Stimulated activated CD4-positive, alpha-beta T cell treated with anti-CD3 and anti-CD28 coated beads, Interleukin-1b, Interleukin-23, amount 100 ng/mL, for 24 hours (primary cell): ENCODE results near the gene RAP1GAP2.
A peak's percentile ranks its signal among the peaks of the same experiment; 100 is the strongest.
"Not testable (repeated sequence)": the region's sequence is repeated elsewhere in the genome, so short reads cannot be mapped to it uniquely, and the experiment has no call there.

Experiments used
- DNase-seq, 4 experiments: peaks; one replicate each; pipeline ENCODE4 v3.0.0-alpha.2; 2020; ENCODE audit warnings: low read depth in 4 of 4, low spot score in 1 of 4

RAP1GAP2 gene

GRCh38 chr17:2814049-2814448 lies 17.8 kb downstream of the RAP1GAP2 start:
- DNase-seq, result no peak

DNA sequence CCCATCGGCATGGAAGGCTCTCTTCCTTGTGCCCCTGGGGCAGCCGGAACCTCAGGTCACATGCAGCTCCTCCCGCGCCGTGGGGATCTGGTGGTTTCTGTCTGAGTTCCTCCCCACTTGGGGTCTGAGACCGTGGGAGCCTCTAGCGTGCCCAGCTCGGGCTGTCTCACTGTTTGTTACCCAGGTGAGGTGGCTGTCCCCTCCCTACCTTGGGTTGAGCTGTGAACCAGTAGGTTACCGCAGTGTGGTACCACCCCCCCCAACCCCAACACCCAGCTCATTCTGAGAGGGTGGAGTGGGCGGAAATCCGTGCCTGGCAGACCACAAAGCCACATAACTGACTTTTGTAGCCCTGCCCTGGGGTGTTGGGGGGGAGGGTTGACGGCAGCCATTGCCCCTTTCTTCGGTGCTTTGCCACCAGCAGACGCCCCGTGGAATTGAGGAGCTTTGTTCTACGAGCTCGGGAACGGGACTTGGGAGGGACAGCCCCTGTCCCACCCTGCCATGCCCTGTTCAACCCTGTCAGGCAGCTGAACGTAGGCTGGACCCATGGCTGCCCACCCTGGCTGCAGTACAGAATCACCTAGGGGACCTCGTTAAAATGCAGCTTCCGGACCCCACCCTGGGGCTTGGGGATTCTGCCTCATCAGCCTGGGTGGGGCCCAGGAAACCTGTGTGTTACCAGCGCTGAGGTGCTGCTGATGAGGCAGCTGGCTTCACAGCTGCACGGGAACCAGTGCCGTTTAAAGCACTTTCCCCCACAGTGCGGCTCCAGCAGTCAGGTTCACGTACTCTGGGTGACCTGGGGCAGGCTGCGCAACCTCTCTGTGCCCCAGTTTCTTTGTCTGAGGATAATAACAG lies 18.5 kb downstream of the RAP1GAP2 start:
- DNase-seq, result peak; percentile 53 to 79 (median 69)

DNA sequence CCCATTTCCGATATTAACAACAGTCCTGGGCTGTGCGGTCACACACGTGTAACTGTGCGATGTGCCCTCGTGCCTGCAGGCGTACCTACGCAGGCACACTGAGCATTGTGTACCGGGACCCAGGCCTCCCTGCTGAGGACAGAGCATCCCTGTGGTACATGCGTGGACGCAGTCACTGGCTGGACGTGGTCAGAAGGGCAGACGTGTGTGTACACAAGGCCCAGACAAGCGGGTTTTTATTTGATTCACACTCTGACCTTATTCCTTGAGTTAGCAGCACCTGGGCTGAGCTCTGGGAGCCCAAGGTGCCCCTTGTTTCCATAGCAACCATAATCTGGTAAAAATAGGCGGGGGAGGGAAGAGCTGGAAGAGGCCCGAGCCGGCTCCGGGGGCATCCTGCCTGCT lies 19.5 kb downstream of the RAP1GAP2 start:
- no peak for DNase-seq

GRCh38 chr17:2816688-2817087 lies 20.4 kb downstream of the RAP1GAP2 start:
- no peak for DNase-seq

GRCh38 chr17:2819294-2819693 lies 23.1 kb downstream of the RAP1GAP2 start:
- not testable (repeated sequence) for DNase-seq

DNA sequence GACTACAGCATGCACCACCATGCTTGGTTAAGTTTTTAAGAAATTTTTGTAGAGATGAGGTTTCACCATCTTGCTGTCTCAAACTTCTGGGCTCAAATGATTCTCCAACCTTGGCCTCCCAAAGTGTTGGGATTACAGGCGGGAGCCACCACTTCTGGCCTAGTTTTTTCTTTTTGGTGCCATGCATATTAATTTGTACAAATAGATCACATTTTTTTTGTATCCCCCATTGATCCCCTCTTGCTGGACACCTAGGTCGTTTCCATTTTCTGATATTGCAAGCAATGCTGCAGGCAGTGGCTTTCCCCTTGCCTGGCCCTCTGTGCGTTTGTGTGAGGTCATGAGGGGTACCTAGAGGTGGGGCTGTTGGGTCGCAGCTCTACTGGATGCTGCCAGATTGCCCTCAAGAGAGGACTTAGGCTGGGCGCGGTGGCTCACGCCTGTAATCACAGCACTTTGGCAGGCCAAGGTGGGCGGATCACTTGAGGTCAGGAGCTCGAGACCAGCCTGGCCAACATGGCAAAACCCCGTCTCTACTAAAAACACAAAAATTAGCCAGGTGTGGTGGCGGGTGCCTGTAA lies 23.8 kb downstream of the RAP1GAP2 start:
- no peak for DNase-seq

DNA sequence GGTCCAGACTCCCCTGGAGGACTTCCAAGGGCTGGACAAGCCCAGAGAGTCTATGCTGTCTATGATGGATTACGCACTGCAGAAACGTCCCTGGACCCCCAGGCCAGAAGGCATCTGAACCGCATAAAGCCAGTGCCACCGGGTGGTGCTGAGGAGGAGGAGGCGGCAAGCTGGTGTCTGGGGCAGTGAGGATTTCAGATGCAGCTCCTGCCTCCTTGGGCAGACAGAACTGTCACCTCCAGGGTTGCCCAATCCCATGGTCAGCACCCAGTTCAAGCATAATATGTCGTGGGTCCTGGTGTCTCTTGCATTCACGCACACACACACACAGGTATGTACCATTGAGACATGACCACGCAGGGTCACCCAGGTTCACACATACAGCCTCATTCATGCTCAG lies 25.6 kb downstream of the RAP1GAP2 start:
- DNase-seq, result no peak

DNA sequence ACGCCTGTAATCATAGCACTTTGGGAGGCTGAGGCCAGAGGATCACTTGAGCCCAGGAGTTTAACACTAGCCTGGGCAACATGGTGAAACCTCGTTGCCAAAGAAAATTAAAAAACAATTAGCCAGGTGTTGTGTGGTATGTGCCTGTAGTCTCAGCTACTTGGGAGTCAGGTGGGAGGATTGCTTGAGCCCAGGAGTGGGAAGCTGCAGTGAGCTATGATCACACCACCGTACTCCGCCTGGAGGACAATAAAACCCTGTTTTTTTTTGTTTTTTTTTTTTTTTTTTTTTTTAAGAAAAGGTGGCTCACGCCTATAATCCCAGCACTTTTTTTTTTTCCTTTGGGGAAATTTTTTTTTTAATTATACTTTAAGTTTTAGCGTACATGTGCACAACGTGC lies 26.1 kb downstream of the RAP1GAP2 start:
- DNase-seq, result no peak

GRCh38 chr17:2825253-2825970 lies 29.2 kb downstream of the RAP1GAP2 start:
- no peak for DNase-seq

DNA sequence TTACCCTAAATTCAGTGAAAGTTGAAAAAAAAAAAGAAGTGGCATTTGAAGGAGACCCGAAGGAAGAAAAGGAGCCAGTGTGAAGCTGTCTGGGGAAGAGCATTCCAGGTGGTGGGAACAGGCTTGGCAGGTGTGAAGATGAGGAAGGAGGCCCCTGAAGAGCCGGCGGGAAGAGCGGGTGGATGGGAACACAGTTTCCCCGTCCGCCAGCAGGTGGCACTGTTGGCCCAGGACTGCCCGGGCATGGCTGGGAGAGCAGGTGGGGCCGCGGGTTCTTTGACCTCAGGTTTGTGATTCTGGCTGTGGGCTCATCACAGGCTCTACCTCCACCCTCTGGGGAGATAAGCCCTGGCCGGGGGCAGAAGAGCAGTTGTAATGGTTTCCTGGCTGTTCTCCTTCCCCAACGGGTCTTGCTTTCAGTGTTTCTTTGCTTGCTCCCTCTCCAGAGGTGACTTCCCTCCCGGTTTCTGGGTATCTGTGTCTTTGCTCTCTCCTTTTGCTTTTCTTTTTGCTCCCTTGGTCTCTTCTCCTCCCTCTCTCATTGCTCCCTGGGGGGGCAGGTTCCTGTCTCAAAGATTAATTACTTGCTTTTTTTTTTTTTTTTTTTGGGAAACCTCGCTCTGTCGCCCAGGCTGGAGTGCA lies 32.3 kb downstream of the RAP1GAP2 start:
- peak; percentile 65 to 77 (median 67) for DNase-seq

GRCh38 chr17:2830678-2831077 lies 34.4 kb downstream of the RAP1GAP2 start:
- no peak for DNase-seq

GRCh38 chr17:2835780-2836179 lies 39.5 kb downstream of the RAP1GAP2 start:
- DNase-seq, result no peak

- peak in 1 of 4 experiments; percentile 44 for DNase-seq
These were observed 40.9 kb downstream of the RAP1GAP2 start for GRCh38 chr17:2837147-2837561.

GRCh38 chr17:2841606-2842005 lies 45.4 kb downstream of the RAP1GAP2 start:
- no peak for DNase-seq

- no peak for DNase-seq
These were observed 46.2 kb downstream of the RAP1GAP2 start for GRCh38 chr17:2842464-2842863.

DNA sequence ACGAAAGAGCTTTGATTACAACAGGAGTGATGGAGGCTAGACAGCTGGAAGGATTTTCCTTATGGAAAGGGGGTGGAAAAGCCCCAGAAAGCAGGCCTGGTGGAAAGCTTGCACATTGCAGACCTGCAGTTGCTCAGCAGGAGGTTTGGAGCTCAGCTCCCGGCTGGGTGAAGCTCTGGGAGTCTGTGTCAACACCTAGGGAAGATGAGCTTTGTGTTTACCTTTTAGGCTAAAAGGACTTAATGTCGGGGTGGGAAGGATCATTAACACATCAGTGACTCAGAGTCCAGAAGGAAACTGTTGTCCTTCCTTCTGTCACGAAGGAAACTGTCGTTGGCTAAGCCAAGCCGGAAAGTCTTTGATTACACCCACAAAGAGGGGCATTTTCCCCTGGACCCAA lies 48.2 kb downstream of the RAP1GAP2 start:
- DNase-seq, result no peak

DNA sequence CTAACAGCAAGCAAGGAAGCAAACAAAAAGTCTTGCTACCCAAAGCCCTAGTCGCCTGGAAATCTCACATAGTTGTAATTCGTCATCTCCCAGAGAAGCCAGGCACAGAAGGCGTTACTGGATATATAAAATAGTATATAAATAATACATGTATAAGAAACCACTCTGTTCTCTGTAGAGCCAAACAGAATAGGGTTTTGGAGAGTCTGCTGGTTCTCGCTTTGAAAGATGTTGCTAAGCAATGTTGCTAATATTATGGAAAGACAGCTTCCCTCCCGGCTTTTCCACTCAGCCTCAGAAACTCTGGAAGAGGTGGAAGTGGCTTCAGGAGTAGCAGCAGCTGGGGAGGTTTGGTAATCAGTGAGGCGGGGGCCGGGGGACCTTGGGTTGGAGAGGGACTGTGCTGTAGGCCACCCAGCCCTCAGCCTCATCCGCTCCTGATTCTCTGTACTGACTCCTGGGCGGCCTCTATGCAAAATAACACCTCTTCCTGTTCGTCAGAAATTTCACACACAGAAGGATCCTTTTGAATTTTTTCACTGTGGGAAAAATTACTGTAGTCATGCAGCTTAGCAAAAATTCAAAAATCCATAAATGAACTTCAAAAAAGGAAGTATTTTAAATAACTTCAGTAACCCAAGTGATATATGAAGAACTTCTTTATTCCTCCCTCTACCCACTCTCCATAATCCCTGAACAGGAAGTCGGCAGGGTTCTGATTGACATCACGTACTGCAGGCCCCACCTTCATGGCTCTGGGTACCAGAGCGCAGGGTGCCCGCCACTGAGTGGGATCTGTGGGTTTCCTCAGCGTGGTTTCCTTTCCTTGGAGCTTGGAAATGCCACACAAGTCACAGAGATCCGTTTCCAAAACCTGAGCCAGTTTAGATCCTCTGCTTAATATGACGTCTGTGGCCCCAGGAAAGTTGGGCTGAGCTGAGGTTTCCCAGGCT lies 51.4 kb downstream of the RAP1GAP2 start:
- no peak for DNase-seq

- no peak for DNase-seq
These were observed 53.1 kb downstream of the RAP1GAP2 start for GRCh38 chr17:2849327-2849670.

GRCh38 chr17:2850991-2851390 lies 54.8 kb downstream of the RAP1GAP2 start:
- DNase-seq, result no peak

DNA sequence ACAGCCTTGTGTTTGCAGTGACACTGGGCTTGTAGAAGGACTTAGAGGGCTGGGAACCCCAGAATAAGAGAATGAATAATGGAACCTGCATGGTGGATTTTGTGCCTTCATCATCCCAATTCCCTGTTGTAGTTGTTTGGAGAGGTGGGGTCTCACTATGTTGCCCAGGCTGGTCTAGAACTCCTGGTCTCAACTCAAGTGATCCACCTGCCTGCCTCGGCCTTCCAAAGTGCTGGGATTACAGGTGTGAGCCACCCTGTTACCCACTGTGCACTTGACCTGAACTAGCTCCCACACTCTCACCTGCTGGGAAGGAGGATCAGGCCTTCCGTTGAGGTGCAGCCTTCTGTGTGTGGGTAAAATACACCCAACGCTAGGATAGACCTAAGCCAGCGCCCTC lies 55.4 kb downstream of the RAP1GAP2 start:
- DNase-seq, result no peak

DNA sequence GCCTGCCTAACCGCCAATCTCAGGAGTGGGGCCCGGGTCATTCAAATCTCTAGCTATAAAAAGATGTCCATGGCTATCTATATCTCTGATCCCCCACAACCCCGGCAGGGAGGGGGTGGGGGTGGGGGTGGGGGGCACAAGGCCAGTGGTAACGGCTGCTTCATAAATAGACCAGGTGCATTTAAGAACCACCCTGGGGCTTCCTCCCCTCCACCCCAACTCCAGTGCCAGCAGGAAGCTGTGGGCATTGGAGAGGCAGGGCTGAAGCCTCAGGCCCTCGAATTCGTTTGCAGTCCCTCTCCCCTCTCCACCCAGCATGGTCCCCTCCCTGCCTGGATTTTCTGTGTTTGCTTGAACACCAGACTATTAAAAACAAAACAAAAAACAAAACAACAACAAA lies 56.0 kb downstream of the RAP1GAP2 start:
- no peak for DNase-seq
